Stimulated activated CD4-positive, alpha-beta T cell treated with anti-CD3 and anti-CD28 coated beads, Interleukin-2, amount 100 ng/mL, for 48 hours (primary cell): ENCODE results near the gene KCNJ18.
"Not testable (repeated sequence)": the region's sequence is repeated elsewhere in the genome, so short reads cannot be mapped to it uniquely, and the experiment has no call there.

ENCODE experiments used
- DNase-seq, 2 donors: peaks; one replicate each; pipeline ENCODE4 v3.0.0-alpha.2; 2020

Gene KCNJ18

GRCh38 chr17:21671871-21672270 is 20.5 kb upstream of the KCNJ18 start:
- DNase-seq = not testable (repeated sequence)

DNA sequence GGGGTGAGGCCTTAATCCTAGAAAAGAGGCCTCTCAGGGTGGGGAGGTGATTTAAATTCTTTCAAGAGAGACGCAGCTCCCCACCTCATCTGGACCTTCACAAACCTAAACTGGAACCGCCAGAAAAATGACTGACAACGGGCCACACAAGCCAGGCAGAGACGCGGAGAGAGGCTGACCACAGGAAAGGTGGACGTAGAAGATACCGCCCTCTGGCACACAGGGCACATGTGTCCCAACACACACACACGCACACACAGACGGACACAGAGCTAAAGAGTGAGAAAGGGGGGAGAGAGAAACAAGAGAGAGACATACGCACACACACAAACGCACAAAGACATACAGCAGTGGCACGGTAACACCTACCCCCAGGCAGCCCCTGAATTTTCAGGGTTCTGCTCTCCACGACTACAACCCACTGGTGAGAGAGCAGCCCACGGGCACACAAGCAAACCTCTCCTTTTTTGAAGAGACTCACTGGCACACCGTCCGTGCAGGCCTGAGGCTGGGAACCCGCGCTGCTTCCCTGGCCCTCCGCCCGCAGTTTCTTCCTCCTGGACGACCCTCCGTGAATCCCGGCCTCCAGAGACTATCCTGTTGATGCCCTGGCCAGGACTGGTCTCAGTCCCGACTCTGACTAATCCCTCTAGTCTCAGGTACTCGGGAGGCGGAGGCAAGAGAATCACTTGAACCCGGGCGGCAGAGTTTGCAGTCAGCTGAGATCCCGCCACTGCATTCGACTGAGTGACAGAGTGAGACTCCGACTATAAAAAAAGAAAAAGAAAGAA is 18.7 kb upstream of the KCNJ18 start:
- DNase-seq = not testable (repeated sequence)

GRCh38 chr17:21674242-21674731 is 18.0 kb upstream of the KCNJ18 start:
- no peak for DNase-seq

- DNase-seq = not testable (repeated sequence)
Observed at GRCh38 chr17:21674891-21675738, 17.2 kb upstream of the KCNJ18 start.

DNA sequence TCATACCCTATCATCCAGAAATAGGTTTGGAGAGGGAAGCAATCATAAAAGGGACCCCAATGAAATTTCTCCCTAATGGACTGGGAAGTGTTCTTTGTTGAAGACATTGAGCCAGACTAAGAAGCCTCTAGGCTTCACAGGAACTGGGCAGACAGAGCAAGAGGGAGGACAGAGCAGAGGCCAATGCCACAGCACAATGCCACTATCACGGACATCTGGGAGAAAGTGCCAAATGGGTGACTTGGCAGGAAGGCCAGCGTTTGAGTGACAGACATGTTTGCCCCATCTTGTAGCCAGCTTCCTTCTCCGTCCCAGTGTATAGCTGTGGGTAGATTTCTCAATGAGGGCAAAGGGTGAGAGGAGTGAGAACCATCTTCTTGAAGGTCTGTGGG is 16.6 kb upstream of the KCNJ18 start:
- DNase-seq = not testable (repeated sequence)

GRCh38 chr17:21676281-21677111 is 15.8 kb upstream of the KCNJ18 start:
- no peak for DNase-seq

DNA sequence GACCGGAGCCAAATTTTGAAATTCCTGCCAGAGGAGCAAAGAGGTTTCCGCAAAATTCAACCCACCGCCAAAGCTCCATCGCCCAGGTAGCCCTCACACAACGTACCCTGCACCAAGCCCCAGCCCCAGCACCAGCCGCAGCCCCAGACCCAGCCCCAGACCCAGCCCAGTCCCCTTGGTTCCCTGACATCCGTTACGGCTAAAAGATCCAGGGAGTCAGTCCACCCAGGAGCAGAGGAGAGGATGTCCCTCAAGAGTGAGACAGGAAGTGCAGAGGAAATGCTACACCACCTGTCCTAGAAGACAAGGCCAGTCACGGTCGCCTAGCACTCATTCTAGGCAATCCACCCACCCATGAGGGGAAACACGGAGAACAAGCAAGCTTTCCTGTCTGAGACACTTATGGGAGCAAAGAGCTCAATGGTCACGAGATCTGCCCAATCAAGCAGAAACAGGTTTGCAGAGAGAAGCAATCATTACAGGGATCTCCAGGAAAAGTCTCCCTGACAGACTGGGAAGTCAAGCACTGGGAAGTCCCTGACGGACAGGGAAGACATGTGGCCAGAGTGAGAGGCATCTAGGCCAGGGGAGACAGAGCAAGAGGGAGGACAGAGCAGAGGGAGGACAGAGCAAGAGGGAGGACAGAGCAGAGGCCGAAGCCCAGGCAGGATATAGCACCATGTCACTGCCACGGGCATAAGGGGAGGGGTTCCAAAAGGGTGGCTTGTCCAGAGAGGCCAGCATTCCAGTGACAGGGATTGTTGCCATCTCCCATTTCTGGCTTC is 15.0 kb upstream of the KCNJ18 start:
- DNase-seq = no peak

DNA sequence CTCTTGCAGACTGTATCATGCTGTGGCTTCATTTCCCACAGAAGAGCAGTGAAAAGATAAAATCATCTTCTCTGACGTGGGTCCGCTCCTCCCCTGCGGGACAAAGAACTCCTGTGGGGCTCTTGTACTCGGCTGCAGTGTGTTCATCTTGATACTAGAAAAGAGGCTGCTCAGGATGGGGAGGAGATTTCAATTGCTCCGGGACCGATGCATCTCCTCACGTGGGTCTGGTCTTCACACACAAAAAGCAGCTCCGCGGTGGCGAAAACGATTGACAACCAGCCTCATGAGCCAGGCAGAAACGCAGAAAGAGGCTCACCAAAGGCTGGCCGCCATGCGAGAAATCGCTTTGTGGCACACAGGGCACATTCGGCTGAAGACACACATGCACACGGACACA is 14.4 kb upstream of the KCNJ18 start:
- no peak for DNase-seq

GRCh38 chr17:21678393-21679081 is 13.8 kb upstream of the KCNJ18 start:
- DNase-seq = no peak

DNA sequence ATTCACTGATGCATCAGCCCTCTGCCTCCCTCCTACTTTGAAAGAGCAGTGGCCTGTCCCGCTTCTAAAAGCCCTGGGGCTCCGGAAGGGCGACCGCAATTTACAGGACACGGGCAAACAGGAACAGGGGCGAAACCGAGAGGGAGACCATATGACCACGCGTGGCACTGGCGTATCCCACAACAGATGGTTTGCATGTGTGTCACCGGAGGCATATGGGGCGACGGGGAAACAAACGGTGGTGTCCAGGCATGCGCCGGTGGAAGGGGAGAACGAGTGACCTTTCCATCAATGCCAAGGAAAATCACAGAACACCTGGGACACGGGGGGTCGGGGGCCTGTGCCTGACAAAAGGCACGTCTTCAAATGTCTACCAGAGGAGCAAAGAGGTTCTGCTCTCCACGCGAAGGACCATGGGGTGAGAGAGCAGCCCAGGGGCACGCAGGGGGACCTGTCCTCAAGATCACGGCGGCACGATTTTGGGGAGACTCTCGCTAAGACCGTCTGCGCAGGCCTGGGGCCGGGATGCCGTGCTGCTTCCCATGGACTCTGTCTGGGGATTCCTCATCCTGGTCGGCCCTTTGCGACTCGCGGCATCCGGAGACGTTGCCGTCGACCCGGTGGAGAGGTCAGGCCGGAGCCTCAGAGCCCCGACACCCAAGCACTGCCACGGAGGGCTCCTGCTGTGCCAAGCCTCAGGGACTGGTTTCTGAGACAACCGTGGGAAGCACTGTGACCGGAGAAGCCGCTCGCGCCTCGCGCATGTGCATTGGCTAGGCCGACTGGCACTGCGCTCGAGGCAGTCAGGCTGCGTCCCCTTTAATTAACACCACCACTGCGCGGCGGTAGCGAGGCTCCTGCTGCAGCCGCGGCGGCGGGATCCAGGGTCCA is 12.8 kb upstream of the KCNJ18 start:
- no peak for DNase-seq

DNA sequence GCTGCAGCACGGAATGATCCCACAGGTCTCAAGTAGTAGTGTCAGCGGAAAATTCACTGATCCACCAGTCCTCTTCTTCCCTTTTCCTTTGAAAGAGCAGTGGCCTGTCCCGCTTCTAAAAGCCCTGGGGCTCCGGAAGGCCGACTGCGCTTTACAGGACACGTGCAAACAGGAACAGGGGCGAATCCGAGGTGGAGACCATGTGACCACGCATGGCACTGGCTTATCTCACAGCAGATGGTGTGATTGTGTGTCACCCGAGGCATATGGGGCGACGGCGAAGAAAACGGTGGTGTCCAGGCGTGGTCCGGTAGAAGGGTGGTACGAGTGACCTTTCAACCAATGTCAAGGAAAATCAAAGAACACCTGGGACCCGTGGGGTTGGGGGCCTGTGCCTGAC is 12.0 kb upstream of the KCNJ18 start:
- no peak for DNase-seq

GRCh38 chr17:21680850-21681351 is 11.4 kb upstream of the KCNJ18 start:
- not testable (repeated sequence) for DNase-seq

GRCh38 chr17:21681576-21681975 is 10.7 kb upstream of the KCNJ18 start:
- not testable (repeated sequence) for DNase-seq

GRCh38 chr17:21682130-21682529 is 10.2 kb upstream of the KCNJ18 start:
- DNase-seq = not testable (repeated sequence)

DNA sequence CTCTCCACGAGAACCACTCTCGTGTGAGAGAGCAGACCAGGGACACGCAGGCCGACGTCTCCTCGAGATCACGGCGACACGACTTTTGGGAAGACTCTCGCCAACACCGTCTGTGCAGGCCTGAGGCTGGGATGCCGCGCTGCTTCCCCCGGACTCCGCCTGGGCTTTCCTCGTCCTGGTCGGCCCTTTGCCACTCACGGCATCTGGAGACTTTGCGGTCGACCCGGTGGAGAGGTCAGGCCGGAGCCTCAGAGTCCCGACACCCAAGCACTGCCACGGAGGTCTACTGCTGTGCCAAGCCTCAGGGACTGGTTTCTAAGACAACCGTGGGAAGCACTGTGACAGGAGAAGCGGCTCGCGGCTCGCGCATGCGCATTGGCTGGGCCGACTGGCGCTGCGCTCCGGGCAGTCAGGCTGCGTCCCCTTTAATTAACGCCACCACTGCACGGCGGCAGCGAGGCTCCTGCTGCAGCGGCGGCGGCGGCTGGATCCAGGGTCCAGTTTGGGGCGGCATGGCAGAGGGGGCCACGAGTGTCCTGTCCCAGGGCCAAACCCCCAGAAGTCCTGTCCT is 9.1 kb upstream of the KCNJ18 start:
- DNase-seq = not testable (repeated sequence)

DNA sequence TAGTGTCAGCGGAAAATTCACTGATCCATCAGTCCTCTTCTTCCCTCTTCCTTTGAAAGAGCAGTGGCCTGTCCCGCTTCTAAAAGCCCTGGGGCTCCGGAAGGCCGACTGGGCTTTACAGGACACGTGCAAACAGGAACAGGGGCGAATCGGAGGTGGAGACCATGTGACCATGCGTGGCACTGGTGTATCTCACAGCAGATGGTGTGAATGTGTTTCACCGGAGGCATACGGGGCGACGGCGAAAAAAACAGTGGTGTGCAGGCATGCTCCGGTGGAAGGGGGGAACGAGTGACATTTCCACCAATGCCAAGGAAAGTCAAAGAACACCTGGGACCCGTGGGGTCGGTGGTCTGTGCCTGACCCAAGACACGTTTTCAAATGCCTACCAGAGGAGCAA is 8.4 kb upstream of the KCNJ18 start:
- DNase-seq = not testable (repeated sequence)

DNA sequence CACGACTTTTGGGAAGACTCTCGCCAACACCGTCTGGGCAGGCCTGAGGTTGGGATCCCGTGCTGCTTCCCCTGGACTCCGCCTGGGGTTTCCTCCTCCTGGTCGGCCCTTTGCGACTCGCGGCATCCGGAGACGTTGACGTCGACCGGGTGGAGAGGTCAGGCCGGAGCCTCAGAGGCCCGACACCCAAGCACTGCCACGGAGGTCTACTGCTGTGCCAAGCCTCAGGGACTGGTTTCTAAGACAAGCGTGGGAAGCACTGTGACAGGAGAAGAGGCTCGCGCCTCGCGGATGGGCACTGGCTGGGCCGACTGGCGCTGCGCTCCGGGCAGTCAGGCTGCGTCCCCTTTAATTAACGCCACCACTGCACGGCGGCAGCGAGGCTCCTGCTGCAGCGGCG is 7.9 kb upstream of the KCNJ18 start:
- not testable (repeated sequence) for DNase-seq

DNA sequence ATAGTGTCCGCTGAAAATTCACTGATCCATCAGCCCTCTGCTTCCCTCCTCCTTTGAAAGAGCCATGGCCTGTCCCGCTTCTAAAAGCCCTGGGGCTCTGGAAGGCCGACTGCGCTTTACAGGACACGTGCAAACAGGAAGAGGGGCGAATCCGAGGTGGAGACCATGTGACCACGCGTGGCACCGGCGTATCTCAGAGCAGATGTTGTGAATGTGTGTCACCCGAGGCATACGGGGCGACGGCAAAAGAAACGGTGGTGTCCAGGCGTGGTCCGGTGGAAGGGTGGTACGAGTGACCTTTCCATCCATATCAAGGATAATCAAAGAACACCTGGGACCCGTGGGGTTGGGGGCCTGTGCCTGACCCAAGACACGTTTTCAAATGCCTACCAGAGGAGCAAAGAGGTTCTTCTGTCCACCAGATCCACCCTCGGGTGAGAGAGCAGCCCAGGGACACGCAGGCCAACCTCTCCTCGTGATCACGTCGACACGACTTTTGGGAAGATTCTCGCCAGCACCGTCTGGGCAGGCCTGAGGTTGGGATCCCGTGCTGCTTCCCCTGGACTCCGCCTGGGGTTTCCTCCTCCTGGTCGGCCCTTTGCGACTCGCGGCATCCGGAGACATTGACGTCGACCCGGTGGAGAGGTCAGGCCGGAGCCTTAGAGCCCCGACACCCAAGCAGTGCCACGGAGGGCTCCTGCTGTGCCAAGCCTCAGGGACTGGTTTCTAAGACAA is 7.1 kb upstream of the KCNJ18 start:
- not testable (repeated sequence) for DNase-seq
